HL-60 (cell line): ENCODE measurements around the gene ADAM23.

Experiments used
- POLR2AphosphoS5 ChIP-seq: IDR thresholded peaks from 2 replicates; pipeline ENCODE4 v1.6.1; 2012; ENCODE audit warnings: low read depth
- SPI1 ChIP-seq: IDR thresholded peaks from 2 replicates; pipeline ENCODE4 v1.6.1; 2012; ENCODE audit warnings: low read depth, mild to moderate bottlenecking, borderline replicate concordance
- TF ChIP-seq, protein P1 (sequence below): IDR thresholded peaks from one replicate; pipeline ENCODE4 v1.5.1; 2011; ENCODE audit warnings: low read length, control low read depth, inconsistent platforms; ENCODE audit not compliant: insufficient read depth

DNA sequence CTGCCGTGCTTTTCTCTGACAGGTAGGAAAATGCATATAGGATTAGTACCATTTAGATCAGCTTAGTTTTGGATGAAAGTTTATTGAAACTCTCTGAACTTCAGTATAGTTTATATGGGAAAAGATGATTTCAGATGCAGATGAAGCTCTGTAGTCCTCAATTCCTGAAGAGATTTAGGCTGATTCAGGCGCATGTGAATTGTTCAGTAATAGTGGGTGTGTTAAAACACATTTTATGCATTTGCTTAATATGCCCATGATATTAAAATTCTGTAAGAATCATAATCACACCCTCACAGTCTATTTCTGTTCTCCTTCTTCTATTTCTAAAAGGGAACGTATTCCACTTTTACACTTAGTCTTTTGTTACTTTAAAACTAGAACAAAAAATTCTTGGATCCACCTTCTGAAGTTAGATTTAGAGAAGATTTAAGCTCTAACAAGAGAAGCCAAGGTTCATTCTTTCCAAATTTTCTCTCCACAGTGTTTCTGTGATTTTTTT lies 154.4 kb downstream of the ADAM23 start:
- TF ChIP-seq, protein P1, sequence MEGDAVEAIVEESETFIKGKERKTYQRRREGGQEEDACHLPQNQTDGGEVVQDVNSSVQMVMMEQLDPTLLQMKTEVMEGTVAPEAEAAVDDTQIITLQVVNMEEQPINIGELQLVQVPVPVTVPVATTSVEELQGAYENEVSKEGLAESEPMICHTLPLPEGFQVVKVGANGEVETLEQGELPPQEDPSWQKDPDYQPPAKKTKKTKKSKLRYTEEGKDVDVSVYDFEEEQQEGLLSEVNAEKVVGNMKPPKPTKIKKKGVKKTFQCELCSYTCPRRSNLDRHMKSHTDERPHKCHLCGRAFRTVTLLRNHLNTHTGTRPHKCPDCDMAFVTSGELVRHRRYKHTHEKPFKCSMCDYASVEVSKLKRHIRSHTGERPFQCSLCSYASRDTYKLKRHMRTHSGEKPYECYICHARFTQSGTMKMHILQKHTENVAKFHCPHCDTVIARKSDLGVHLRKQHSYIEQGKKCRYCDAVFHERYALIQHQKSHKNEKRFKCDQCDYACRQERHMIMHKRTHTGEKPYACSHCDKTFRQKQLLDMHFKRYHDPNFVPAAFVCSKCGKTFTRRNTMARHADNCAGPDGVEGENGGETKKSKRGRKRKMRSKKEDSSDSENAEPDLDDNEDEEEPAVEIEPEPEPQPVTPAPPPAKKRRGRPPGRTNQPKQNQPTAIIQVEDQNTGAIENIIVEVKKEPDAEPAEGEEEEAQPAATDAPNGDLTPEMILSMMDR = no peak
- TF ChIP-seq POLR2AphosphoS5 (no peak), SPI1 (no peak)
